Transverse colon (tissue), 4 donors: ENCODE results near the gene SCRN3. TPM values are rescaled to one million over a fixed set of nuclear protein-coding genes. Genes with fewer than 3 reads are reported as not detected.
"Not testable (repeated sequence)": the region's sequence is repeated elsewhere in the genome, so short reads cannot be mapped to it uniquely, and the experiment has no call there.

Experiments
- DNase-seq: peaks from one replicate; pipeline ENCODE4 v3.0.0-alpha.2; 2019
- H3K27ac ChIP-seq, 4 donors: fragments of 200-600 bp; sonication (generic); 2 replicates each; pipeline ENCODE4 v1.5.1; 2016 to 2018; ENCODE audit warnings: inconsistent platforms in 4 of 4
- H3K27me3 ChIP-seq: fragments of 200-600 bp; sonication (generic); 2 replicates; pipeline ENCODE4 v1.5.1; 2017; ENCODE audit warnings: inconsistent platforms
- H3K36me3 ChIP-seq, 4 donors: fragments of 200-600 bp; sonication (generic); 2 replicates each; pipeline ENCODE4 v1.5.1; 2017 to 2019; ENCODE audit warnings: inconsistent platforms in 4 of 4
- H3K4me1 ChIP-seq, 4 donors: fragments of 200-600 bp; sonication (generic); 2 replicates each; pipeline ENCODE4 v1.5.1; 2017 to 2020; ENCODE audit warnings: inconsistent platforms in 4 of 4
- H3K4me3 ChIP-seq, 4 donors: fragments of 200-600 bp; sonication (generic); 1 replicate in 1 of 4; 2 replicates in 3 of 4; pipeline versions ENCODE4 v1.5.1 to v1.6.1; 2017 to 2019; ENCODE audit warnings: inconsistent platforms in 4 of 4
- H3K9me3 ChIP-seq, 2 donors: fragments of 200-600 bp; sonication (generic); 2 replicates each; pipeline ENCODE4 v1.5.1; 2017 to 2019; ENCODE audit warnings: inconsistent platforms in 2 of 2
- EP300 ChIP-seq: sonication (generic); formaldehyde crosslinking; IDR thresholded peaks from one replicate; pipeline ENCODE4 v1.6.1; 2017; ENCODE audit warnings: antibody characterized with exemption, low read depth
- POLR2A ChIP-seq: fragments of 450-650 bp; IDR thresholded peaks from one replicate; pipeline ENCODE4 v1.6.1; 2016; ENCODE audit warnings: antibody characterized with exemption, mild to moderate bottlenecking, moderate library complexity
- POLR2AphosphoS5 ChIP-seq, 3 donors: sonication (generic); formaldehyde crosslinking; IDR thresholded peaks; one replicate each; pipeline ENCODE4 v1.6.1; 2016; ENCODE audit warnings: antibody characterized with exemption in 3 of 3
- WGBS, 2 donors: methylation state at CpG; one replicate each; pipeline ENCODE4 v1.1.5; 2018; ENCODE audit warnings: low coverage in 1 of 2; 5-methylcytosine and 5-hydroxymethylcytosine counted together
- in situ Hi-C, 4 donors: fragments of 200-750 bp; cut with MboI; loops; one replicate each; pipeline versions ENCODE4 v1.15.0 to v1.15.1; 2017; ENCODE audit warnings: low sequenced_read_pairs in 3 of 4, low pct_ligation_motif_present in 1 of 4, low pct_unique_long_range_greater_than_20kb in 1 of 4
- intact Hi-C: fragments of 100-400 bp; cut with DNase I; formaldehyde crosslinking; loops from one replicate; pipeline ENCODE4 v1.15.1; 2023; ENCODE audit warnings: low total_unique reads
- total RNA-seq, 4 donors: library from RNA; depleted of rRNA; stranded (reverse); fragments of >200 nt; gene quantifications; one replicate each; pipeline ENCODE4 v1.1.0, GENCODE V29; 2016
- TF ChIP-seq, protein P1 (sequence below), 5 experiments: fragments of 200-600 bp in 3 of 5; fragments of 450-650 bp in 2 of 5; sonication (generic) in 3 of 5; IDR thresholded peaks; 1 replicate in 2 of 5; 2 replicates in 3 of 5; pipeline ENCODE4 v1.5.1; 2016 to 2017; ENCODE audit warnings: antibody characterized with exemption in 5 of 5, inconsistent platforms in 3 of 5, mild to moderate bottlenecking in 2 of 5, moderate library complexity in 1 of 5

Gene SCRN3
- total RNA-seq, 4 donors from 2014 or later, result 24.5 to 32.7 (median 30.2) TPM

DNA sequence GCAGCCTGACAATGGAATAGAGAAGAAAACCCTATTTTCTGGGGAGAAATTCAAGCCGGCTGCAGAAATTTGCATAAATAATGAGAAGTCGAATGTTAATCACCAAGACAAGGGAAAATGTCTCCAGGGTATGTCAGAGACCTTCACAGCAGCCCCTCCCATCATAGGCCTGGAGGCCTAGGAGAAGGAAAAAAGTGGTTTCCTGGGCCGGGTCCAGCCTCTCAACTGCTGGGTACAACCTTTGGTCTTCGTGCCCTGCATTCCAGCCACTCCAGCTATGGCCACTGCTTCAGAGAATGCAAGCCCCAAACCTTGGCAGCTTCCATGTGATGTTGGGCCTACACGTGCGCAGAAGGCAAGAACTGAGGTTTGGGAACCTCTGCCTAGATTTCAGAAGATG, 6.0 kb upstream of the SCRN3 start:
- H3K9me3 ChIP-seq, result no peaks in the 10 kb centered on the region
- no peaks in the 10 kb centered on the region for H3K27me3 ChIP-seq
- peaks cover 0 to 33% (median 7%) of the 10 kb centered on the region in 4 donors for H3K36me3 ChIP-seq
- no peak for DNase-seq
- in situ Hi-C loops (no loop called here), intact Hi-C loops (no loop called here)
- 94 to 100% methylated on average over 2 to 6 of the region's 6 CpGs for WGBS, 2 donors
- TF ChIP-seq, protein P1, sequence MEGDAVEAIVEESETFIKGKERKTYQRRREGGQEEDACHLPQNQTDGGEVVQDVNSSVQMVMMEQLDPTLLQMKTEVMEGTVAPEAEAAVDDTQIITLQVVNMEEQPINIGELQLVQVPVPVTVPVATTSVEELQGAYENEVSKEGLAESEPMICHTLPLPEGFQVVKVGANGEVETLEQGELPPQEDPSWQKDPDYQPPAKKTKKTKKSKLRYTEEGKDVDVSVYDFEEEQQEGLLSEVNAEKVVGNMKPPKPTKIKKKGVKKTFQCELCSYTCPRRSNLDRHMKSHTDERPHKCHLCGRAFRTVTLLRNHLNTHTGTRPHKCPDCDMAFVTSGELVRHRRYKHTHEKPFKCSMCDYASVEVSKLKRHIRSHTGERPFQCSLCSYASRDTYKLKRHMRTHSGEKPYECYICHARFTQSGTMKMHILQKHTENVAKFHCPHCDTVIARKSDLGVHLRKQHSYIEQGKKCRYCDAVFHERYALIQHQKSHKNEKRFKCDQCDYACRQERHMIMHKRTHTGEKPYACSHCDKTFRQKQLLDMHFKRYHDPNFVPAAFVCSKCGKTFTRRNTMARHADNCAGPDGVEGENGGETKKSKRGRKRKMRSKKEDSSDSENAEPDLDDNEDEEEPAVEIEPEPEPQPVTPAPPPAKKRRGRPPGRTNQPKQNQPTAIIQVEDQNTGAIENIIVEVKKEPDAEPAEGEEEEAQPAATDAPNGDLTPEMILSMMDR (IDR thresholded peaks at IDR 0.05), result no peak
- TF ChIP-seq POLR2AphosphoS5 (IDR thresholded peaks at IDR 0.05), result no peak
- no peak overlapping the region for H3K4me3 ChIP-seq
- H3K4me1 ChIP-seq, result peaks cover 11 to 50% (median 25%) of the 10 kb centered on the region in 4 donors
- peak overlapping the region in 1 of 4 donors; percentile 2 for H3K27ac ChIP-seq

DNA sequence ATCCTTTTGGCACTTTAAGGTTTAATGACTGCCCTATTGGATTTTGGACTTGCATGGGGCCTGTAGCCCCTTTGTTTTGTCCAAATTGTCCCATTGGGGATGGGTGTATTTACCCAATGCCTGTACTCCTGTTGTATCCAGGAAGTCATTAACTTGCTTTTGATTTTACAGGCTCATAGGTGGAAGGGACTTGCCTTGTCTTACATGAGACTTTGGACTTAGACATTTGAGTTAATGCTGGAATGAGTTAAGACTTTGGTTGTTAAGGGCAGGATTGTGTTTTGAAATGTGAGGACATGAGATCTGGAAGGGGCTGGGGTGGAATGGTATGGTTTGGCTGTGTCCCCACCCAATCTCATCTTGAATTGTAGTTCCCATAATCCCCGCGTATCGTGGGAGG, 5.2 kb upstream of the SCRN3 start:
- 96 to 100% methylated on average over 3 of the region's 3 CpGs for WGBS, 2 donors
- Histone ChIP-seq H3K27ac (peak overlapping the region in 1 of 4 donors; percentile 10), H3K36me3 (peaks cover 0 to 27% (median 4%) of the 10 kb centered on the region in 4 donors), H3K4me1 (peaks cover 15 to 53% (median 27%) of the 10 kb centered on the region in 4 donors)
- in situ Hi-C loops, H3K27me3 ChIP-seq, DNase-seq, H3K4me3 ChIP-seq, intact Hi-C loops, H3K9me3 ChIP-seq: not testable (repeated sequence)

DNA sequence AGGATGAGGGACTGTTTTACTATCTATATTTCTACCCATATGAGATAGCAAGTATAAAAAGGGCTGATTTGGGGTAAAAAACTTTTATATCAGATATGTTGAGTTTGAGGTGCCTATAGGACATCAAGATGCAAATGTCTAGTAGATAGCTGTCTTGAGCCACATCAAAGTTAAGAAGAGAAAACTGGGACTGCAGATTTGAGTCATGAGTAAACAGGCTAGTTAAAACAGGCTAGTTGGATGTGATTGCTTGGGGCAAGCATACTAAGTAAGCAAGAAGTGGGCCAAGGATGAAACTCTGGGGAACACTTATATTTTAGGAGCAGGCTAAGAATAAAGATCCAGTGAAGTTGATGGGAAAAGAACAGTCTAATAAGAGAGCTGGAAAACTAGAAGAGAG, 2.8 kb upstream of the SCRN3 start:
- intact Hi-C loops (no loop called here), in situ Hi-C loops (no loop called here)
- TF ChIP-seq POLR2A (no peak), EP300 (no peak), POLR2AphosphoS5 (IDR thresholded peaks at IDR 0.05) (no peak)
- TF ChIP-seq, protein P1 (IDR thresholded peaks at IDR 0.05), result no peak
- H3K4me1 ChIP-seq, result peaks cover 20 to 65% (median 32%) of the 10 kb centered on the region in 4 donors
- no peak overlapping the region for H3K4me3 ChIP-seq
- no peak overlapping the region for H3K27ac ChIP-seq
- H3K9me3 ChIP-seq, result no peaks in the 10 kb centered on the region
- DNase-seq, result no peak
- no peaks in the 10 kb centered on the region for H3K27me3 ChIP-seq
- peaks cover 0 to 3% (median 0%) of the 10 kb centered on the region in 4 donors for H3K36me3 ChIP-seq

DNA sequence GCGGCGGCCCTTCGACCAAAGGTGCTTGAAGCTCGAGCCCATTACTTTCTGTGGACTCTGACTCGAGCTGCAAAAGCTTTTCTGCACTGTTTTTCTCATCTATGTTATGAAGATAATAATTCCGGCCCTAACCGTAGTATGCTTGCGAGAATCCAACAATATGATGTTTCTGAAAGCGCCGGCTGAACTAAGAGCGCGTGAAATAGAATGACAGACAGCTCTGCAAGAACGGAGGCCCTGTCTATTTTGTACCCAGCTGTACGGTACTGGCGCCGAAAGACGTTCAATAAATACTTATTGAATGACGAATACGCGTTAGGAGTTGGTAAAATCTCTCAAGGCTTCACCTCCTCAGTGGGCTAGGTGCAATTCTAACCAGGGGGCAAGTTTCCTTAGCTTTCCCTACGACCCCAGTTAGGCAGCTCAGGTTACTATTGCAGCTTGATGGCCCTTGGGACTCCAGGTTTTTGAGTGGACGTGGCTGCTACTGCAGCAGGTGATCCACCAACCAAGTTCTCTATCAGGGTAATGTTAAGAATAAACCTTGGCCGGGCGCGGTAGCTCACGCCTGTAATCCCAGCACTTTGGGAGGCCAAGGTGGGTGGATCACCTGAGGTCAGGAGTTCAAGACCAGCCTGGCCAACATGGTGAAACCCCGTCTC, 570 bp downstream of the SCRN3 start:
- TF ChIP-seq EP300 (no peak), POLR2A (no peak), POLR2AphosphoS5 (IDR thresholded peaks at IDR 0.05) (no peak)
- TF ChIP-seq, protein P1 (IDR thresholded peaks at IDR 0.05), result no peak
- Histone ChIP-seq H3K27ac (peak overlapping the region; percentile 81 to 90 (median 87)), H3K9me3 (no peaks in the 10 kb centered on the region), H3K36me3 (peaks cover 0 to 13% (median 4%) of the 10 kb centered on the region in 4 donors), H3K4me3 (peak overlapping the region; percentile 68 to 87 (median 70)), H3K27me3 (no peaks in the 10 kb centered on the region), H3K4me1 (peaks cover 20 to 46% (median 25%) of the 10 kb centered on the region in 4 donors)
- in situ Hi-C loops, result no loop called here
- peak; percentile 18 for DNase-seq
- WGBS, 2 donors, result 14% methylated on average over 25 of the region's 27 CpGs; no CpG with 5 or more reads in 1 of the 2 donors
- intact Hi-C loops, result no loop called here

DNA sequence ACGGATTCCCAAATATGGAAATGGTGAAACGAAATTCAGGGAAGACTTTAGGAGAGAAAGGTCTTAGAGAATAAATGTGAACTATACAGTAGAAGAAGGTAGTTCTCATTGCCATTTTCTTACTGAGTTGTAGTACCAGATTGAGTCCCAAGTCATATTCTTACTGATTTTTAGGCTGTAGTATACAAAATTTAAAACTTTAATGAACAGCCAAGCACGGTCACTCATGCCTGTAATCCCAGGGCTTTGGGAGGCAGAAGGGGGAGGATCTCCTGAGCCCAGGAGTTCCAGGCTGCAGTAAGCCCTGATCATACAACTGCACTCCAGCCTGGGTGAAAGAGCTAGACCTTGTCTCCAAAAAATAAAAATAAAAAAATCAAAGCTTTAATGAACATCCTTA, 2.2 kb downstream of the SCRN3 start:
- intact Hi-C loops, result no loop called here
- H3K4me1 ChIP-seq, result peaks cover 20 to 32% (median 23%) of the 10 kb centered on the region in 4 donors
- TF ChIP-seq POLR2AphosphoS5 (IDR thresholded peaks at IDR 0.05) (no peak), POLR2A (no peak), EP300 (no peak)
- TF ChIP-seq, protein P1 (IDR thresholded peaks at IDR 0.05), result no peak
- no peaks in the 10 kb centered on the region for H3K9me3 ChIP-seq
- WGBS, 2 donors, result 82 to 88% methylated on average over 3 of the region's 3 CpGs
- no peaks in the 10 kb centered on the region for H3K27me3 ChIP-seq
- in situ Hi-C loops, result no loop called here
- DNase-seq, result no peak
- H3K27ac ChIP-seq, result no peak overlapping the region
- peaks cover 0 to 24% (median 4%) of the 10 kb centered on the region in 4 donors for H3K36me3 ChIP-seq
- no peak overlapping the region for H3K4me3 ChIP-seq
